Measurements from ENCODE around the gene HES3. TPM values are rescaled to one million over a fixed set of nuclear protein-coding genes. Genes with fewer than 3 reads are reported as not detected.

HES3 gene
- total RNA-seq (not detected), polyA plus RNA-seq (ENCODE audit: insufficient read depth in 1 of 8, insufficient read length in 8 of 8, low replicate concordance in 1 of 8) (not detected)
- long read RNA-seq, donor 1: 0 reads
- long read RNA-seq, donor 2: 0 reads
- long read RNA-seq, donor 3: 0 reads
- long read RNA-seq, donor 4: 0 reads
- long read RNA-seq, donor 5: 0 reads
- long read RNA-seq, donor 6: 0 reads
- long read RNA-seq, donor 7: 0 reads
- long read RNA-seq, donor 8: 0 reads
- long read RNA-seq, donor 9: 0 reads
- long read RNA-seq, donor 10: 0 reads
- long read RNA-seq, donor 11: 0 reads

- Histone ChIP-seq H3K4me3 (ENCODE audit: low read length) (no peak within 1 kb of the TSS), H3K4me1 (ENCODE audit: control insufficient read depth, insufficient read depth, low read length) (peaks cover 47% of the 10 kb centered on the region), H3K36me3 (ENCODE audit: control insufficient read depth, insufficient read depth, low read length) (no peaks in the 10 kb centered on the region), H3K27ac (ENCODE audit: low read length) (no peak within 1 kb of the TSS), H3K9me3 (replicated peaks; ENCODE audit: control insufficient read depth, low read depth, low read length) (no peaks in the 10 kb centered on the region), H3K27me3 (ENCODE audit: control insufficient read depth, insufficient read depth, low read length) (peaks cover 89% of the 10 kb centered on the region)
- DNase-seq: no peak
- 3% methylated on average over 14 of the region's 16 CpGs for WGBS (ENCODE audit: insufficient coverage)
Observed at GRCh38 chr1:6243993-6244392, at the start of gene HES3. Gene HES3 (plus strand): TSS chr1:6244179. CDS start chr1:6244366, 187 bp downstream.

- peak overlapping the region; percentile 99 for H3K4me3 ChIP-seq (ENCODE audit: low read length)
- H3K4me1 ChIP-seq (ENCODE audit: control insufficient read depth, insufficient read depth, low read length): peaks cover 17% of the 10 kb centered on the region
- H3K36me3 ChIP-seq (ENCODE audit: control insufficient read depth, insufficient read depth, low read length): peaks cover 32% of the 10 kb centered on the region
- WGBS (ENCODE audit: insufficient coverage): 50% methylated on average over 3 of the region's 6 CpGs
- no peak overlapping the region for H3K27ac ChIP-seq (ENCODE audit: low read length)
- H3K9me3 ChIP-seq (replicated peaks; ENCODE audit: control insufficient read depth, low read depth, low read length): no peaks in the 10 kb centered on the region
- peaks cover 4% of the 10 kb centered on the region for H3K27me3 ChIP-seq (ENCODE audit: control insufficient read depth, insufficient read depth, low read length)
- DNase-seq: no peak
Observed at GRCh38 chr1:6197746-6198427, 46.1 kb upstream of the HES3 start.

GRCh38 chr1:6198646-6199297, 45.2 kb upstream of the HES3 start:
- peaks cover 4% of the 10 kb centered on the region for H3K27me3 ChIP-seq (ENCODE audit: control insufficient read depth, insufficient read depth, low read length)
- H3K4me1 ChIP-seq (ENCODE audit: control insufficient read depth, insufficient read depth, low read length): peaks cover 17% of the 10 kb centered on the region
- no peaks in the 10 kb centered on the region for H3K9me3 ChIP-seq (replicated peaks; ENCODE audit: control insufficient read depth, low read depth, low read length)
- 0% methylated on average over 28 of the region's 31 CpGs for WGBS (ENCODE audit: insufficient coverage)
- H3K27ac ChIP-seq (ENCODE audit: low read length): peak overlapping the region; percentile 76
- DNase-seq: no peak
- H3K4me3 ChIP-seq (ENCODE audit: low read length): peak overlapping the region; percentile 99
- H3K36me3 ChIP-seq (ENCODE audit: control insufficient read depth, insufficient read depth, low read length): peaks cover 25% of the 10 kb centered on the region

GRCh38 chr1:6199298-6200187, 44.4 kb upstream of the HES3 start, which contains the start of gene RPL22:
Gene RPL22 (minus strand): TSS chr1:6199595. CDS start chr1:6199573, 22 bp downstream.
- Histone ChIP-seq H3K9me3 (replicated peaks; ENCODE audit: control insufficient read depth, low read depth, low read length) (no peaks in the 10 kb centered on the region), H3K27me3 (ENCODE audit: control insufficient read depth, insufficient read depth, low read length) (peaks cover 4% of the 10 kb centered on the region), H3K4me3 (ENCODE audit: low read length) (peak within 1 kb of the TSS; percentile 99), H3K27ac (ENCODE audit: low read length) (peak within 1 kb of the TSS; percentile 88), H3K4me1 (ENCODE audit: control insufficient read depth, insufficient read depth, low read length) (peaks cover 17% of the 10 kb centered on the region), H3K36me3 (ENCODE audit: control insufficient read depth, insufficient read depth, low read length) (peaks cover 20% of the 10 kb centered on the region)
- peak; percentile 100 for DNase-seq
- 1% methylated on average over 35 of the region's 53 CpGs for WGBS (ENCODE audit: insufficient coverage)

GRCh38 chr1:6200188-6200809, 43.7 kb upstream of the HES3 start:
- DNase-seq: peak; percentile 52
- Histone ChIP-seq H3K9me3 (replicated peaks; ENCODE audit: control insufficient read depth, low read depth, low read length) (no peaks in the 10 kb centered on the region), H3K27me3 (ENCODE audit: control insufficient read depth, insufficient read depth, low read length) (peaks cover 7% of the 10 kb centered on the region), H3K36me3 (ENCODE audit: control insufficient read depth, insufficient read depth, low read length) (peaks cover 15% of the 10 kb centered on the region), H3K4me1 (ENCODE audit: control insufficient read depth, insufficient read depth, low read length) (peaks cover 25% of the 10 kb centered on the region), H3K27ac (ENCODE audit: low read length) (peak overlapping the region; percentile 88), H3K4me3 (ENCODE audit: low read length) (peak overlapping the region; percentile 99)
- 45% methylated on average over 7 of the region's 10 CpGs for WGBS (ENCODE audit: insufficient coverage)

GRCh38 chr1:6202256-6202655, 41.7 kb upstream of the HES3 start:
- no peak overlapping the region for H3K4me3 ChIP-seq (ENCODE audit: low read length)
- no peaks in the 10 kb centered on the region for H3K9me3 ChIP-seq (replicated peaks; ENCODE audit: control insufficient read depth, low read depth, low read length)
- no peak overlapping the region for H3K27ac ChIP-seq (ENCODE audit: low read length)
- DNase-seq: no peak
- 91% methylated on average over 6 of the region's 7 CpGs for WGBS (ENCODE audit: insufficient coverage)
- peaks cover 5% of the 10 kb centered on the region for H3K36me3 ChIP-seq (ENCODE audit: control insufficient read depth, insufficient read depth, low read length)
- H3K27me3 ChIP-seq (ENCODE audit: control insufficient read depth, insufficient read depth, low read length): peaks cover 26% of the 10 kb centered on the region
- H3K4me1 ChIP-seq (ENCODE audit: control insufficient read depth, insufficient read depth, low read length): peaks cover 41% of the 10 kb centered on the region

- WGBS (ENCODE audit: insufficient coverage): 1% methylated on average over 64 of the region's 66 CpGs
- Histone ChIP-seq H3K27me3 (ENCODE audit: control insufficient read depth, insufficient read depth, low read length) (peaks cover 37% of the 10 kb centered on the region), H3K9me3 (replicated peaks; ENCODE audit: control insufficient read depth, low read depth, low read length) (no peaks in the 10 kb centered on the region), H3K27ac (ENCODE audit: low read length) (peak within 1 kb of the TSS; percentile 83), H3K36me3 (ENCODE audit: control insufficient read depth, insufficient read depth, low read length) (peaks cover 8% of the 10 kb centered on the region), H3K4me3 (ENCODE audit: low read length) (peak within 1 kb of the TSS; percentile 49), H3K4me1 (ENCODE audit: control insufficient read depth, insufficient read depth, low read length) (peaks cover 46% of the 10 kb centered on the region)
- peak; percentile 81 for DNase-seq
Observed at GRCh38 chr1:6205849-6206519, 38.0 kb upstream of the HES3 start, which contains the start of gene RNF207. Gene RNF207 (plus strand): TSS chr1:6206119. CDS start chr1:6206536, 417 bp downstream.

GRCh38 chr1:6206520-6206855, 37.5 kb upstream of the HES3 start:
- no peaks in the 10 kb centered on the region for H3K9me3 ChIP-seq (replicated peaks; ENCODE audit: control insufficient read depth, low read depth, low read length)
- H3K27ac ChIP-seq (ENCODE audit: low read length): peak overlapping the region; percentile 3
- peak overlapping the region; percentile 49 for H3K4me3 ChIP-seq (ENCODE audit: low read length)
- WGBS (ENCODE audit: insufficient coverage): 6% methylated on average over 23 of the region's 25 CpGs
- H3K4me1 ChIP-seq (ENCODE audit: control insufficient read depth, insufficient read depth, low read length): peaks cover 46% of the 10 kb centered on the region
- no peak for DNase-seq
- peaks cover 37% of the 10 kb centered on the region for H3K27me3 ChIP-seq (ENCODE audit: control insufficient read depth, insufficient read depth, low read length)
- H3K36me3 ChIP-seq (ENCODE audit: control insufficient read depth, insufficient read depth, low read length): peaks cover 13% of the 10 kb centered on the region

Data from muscle of leg (tissue), 16 donors.